Endothelial cell (in vitro differentiated cells): ENCODE results near the gene BCL2. TPM values are rescaled to one million over a fixed set of nuclear protein-coding genes. Genes with fewer than 3 reads are reported as not detected.

Experiments used
- DNase-seq: peaks from one replicate; pipeline ENCODE4 v3.0.0; 2021; ENCODE audit warnings: low spot score
- H3K27ac Mint-ChIP-seq: one replicate; pipeline ENCODE4 v1.8.0; 2021; ENCODE audit warnings: mixed read lengths, inconsistent platforms; ENCODE audit not compliant: unreplicated experiment
- H3K27me3 Mint-ChIP-seq: one replicate; pipeline ENCODE4 v1.8.0; 2021; ENCODE audit warnings: mild to moderate bottlenecking, moderate library complexity, mixed read lengths, inconsistent platforms; ENCODE audit not compliant: unreplicated experiment
- H3K36me3 Mint-ChIP-seq: one replicate; pipeline ENCODE4 v1.8.0; 2021; ENCODE audit warnings: mild to moderate bottlenecking, low read depth, mixed read lengths, inconsistent platforms; ENCODE audit not compliant: unreplicated experiment
- H3K4me1 Mint-ChIP-seq: one replicate; pipeline ENCODE4 v1.8.0; 2021; ENCODE audit warnings: mild to moderate bottlenecking, mixed read lengths, inconsistent platforms; ENCODE audit not compliant: unreplicated experiment
- H3K4me3 Mint-ChIP-seq: one replicate; pipeline ENCODE4 v1.8.0; 2021; ENCODE audit warnings: mild to moderate bottlenecking, mixed read lengths, inconsistent platforms; ENCODE audit not compliant: unreplicated experiment
- H3K9me3 Mint-ChIP-seq: one replicate; pipeline ENCODE4 v1.8.0; 2021; ENCODE audit warnings: mixed read lengths, inconsistent platforms; ENCODE audit not compliant: unreplicated experiment
- CTCF ChIP-seq: fragments of 200-600 bp; sonication (generic); IDR thresholded peaks from one replicate; pipeline ENCODE4 v1.5.0; 2021; ENCODE audit warnings: antibody characterized with exemption; ENCODE audit not compliant: unreplicated experiment
- total RNA-seq: library from RNA; stranded (reverse); fragmentation: NEBNext Ultra II Directional; extraction: Animal tissue kit (Norgen Biotek cat#: 25700); gene quantifications from one replicate; pipeline ENCODE4 v1.2.1, GENCODE V29; 2021; ENCODE audit not compliant: unreplicated experiment

The BCL2 gene
- total RNA-seq, 1 donor from 2014 or later, result 9.2 TPM

GRCh38 chr18:63229971-63230370 lies 89.6 kb downstream of the BCL2 start:
- Mint-ChIP-seq H3K27ac (no peak overlapping the region), H3K4me1 (no peaks in the 10 kb centered on the region), H3K27me3 (no peaks in the 10 kb centered on the region), H3K9me3 (no peaks in the 10 kb centered on the region), H3K36me3 (no peaks in the 10 kb centered on the region), H3K4me3 (no peak overlapping the region)
- no peak for TF ChIP-seq CTCF
- DNase-seq, result no peak

GRCh38 chr18:63225434-63225833 lies 94.1 kb downstream of the BCL2 start:
- Mint-ChIP-seq H3K4me3 (no peak overlapping the region), H3K9me3 (no peaks in the 10 kb centered on the region), H3K27me3 (no peaks in the 10 kb centered on the region), H3K36me3 (no peaks in the 10 kb centered on the region), H3K27ac (no peak overlapping the region), H3K4me1 (peaks cover 3% of the 10 kb centered on the region)
- no peak for DNase-seq
- TF ChIP-seq CTCF, result no peak

- Mint-ChIP-seq H3K27me3 (no peaks in the 10 kb centered on the region), H3K4me1 (peaks cover 3% of the 10 kb centered on the region), H3K36me3 (no peaks in the 10 kb centered on the region), H3K4me3 (no peak overlapping the region), H3K9me3 (no peaks in the 10 kb centered on the region), H3K27ac (no peak overlapping the region)
- TF ChIP-seq CTCF, result no peak
- no peak for DNase-seq
These were observed 94.9 kb downstream of the BCL2 start for GRCh38 chr18:63224630-63225029.

- Mint-ChIP-seq H3K4me3 (no peak overlapping the region), H3K36me3 (peaks cover 4% of the 10 kb centered on the region), H3K27ac (no peak overlapping the region), H3K27me3 (peaks cover 1% of the 10 kb centered on the region), H3K9me3 (no peaks in the 10 kb centered on the region), H3K4me1 (peaks cover 3% of the 10 kb centered on the region)
- DNase-seq, result no peak
- TF ChIP-seq CTCF, result no peak
These were observed 95.7 kb downstream of the BCL2 start for GRCh38 chr18:63223837-63224236.

GRCh38 chr18:63220903-63221302 lies 98.7 kb downstream of the BCL2 start:
- no peak for TF ChIP-seq CTCF
- Mint-ChIP-seq H3K4me3 (no peak overlapping the region), H3K4me1 (peaks cover 3% of the 10 kb centered on the region), H3K27me3 (peaks cover 4% of the 10 kb centered on the region), H3K27ac (no peak overlapping the region), H3K9me3 (no peaks in the 10 kb centered on the region), H3K36me3 (peaks cover 12% of the 10 kb centered on the region)
- no peak for DNase-seq
